GM19372 (cell line): ENCODE results near the gene CPLANE1.
A peak's percentile ranks its signal among the peaks of the same experiment; 100 is the strongest.
"Not testable (repeated sequence)": the region's sequence is repeated elsewhere in the genome, so short reads cannot be mapped to it uniquely, and the experiment has no call there.

Experiments used
- ATAC-seq: cut with Tn5 transposase; IDR thresholded peaks from one replicate; pipeline ENCODE4 v1.9.1; 2021; ENCODE audit warnings: mild to moderate bottlenecking, low read depth, moderate library complexity; ENCODE audit not compliant: unreplicated experiment

The CPLANE1 gene

DNA sequence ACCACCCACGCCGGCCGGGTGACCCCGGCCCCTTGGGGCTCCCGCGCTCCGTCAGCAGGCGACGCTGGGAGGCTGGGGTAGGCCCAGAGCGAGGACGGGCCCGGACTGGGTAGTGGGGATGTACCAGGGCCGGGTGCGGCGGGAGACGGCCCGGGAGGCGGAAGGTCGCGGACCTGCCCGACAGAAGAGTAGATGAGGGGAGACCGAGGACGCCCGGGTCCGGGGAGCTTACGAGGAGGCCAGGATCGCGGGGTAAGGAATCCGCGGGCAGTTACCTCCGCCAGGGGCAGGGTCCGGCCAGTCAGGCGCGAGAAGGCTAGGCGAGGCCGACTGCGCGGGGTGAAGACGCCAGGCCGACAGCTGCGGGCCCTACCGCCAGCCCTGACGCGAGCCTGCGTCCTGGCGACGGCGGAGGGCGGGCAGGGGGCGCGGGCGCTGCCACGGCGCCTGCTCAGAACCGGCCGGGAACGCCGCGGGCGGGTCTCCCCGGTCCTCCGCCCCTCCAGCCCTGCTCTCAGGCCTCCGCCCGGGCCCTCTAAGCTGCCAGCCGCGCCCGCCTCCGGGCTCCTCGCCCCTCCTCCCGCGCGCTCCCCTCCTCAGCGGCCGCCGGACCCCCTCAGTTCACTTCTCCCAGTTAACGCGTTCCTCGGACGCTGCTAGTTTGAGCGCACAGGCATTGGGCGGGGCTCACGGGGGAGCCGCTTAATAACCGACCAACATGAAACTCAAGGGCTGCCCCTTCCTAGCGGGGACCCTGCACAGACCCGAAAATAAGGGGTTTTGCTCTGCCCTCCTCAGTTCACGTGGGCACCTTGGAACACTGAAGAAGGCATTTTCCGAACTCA lies at the start of gene CPLANE1:
TSS of gene CPLANE1 (minus strand) at position 407 of the 845 bp plus-strand sequence. CDS start 1,678 bp downstream, outside the sequence.
- ATAC-seq = peak; percentile 76

DNA sequence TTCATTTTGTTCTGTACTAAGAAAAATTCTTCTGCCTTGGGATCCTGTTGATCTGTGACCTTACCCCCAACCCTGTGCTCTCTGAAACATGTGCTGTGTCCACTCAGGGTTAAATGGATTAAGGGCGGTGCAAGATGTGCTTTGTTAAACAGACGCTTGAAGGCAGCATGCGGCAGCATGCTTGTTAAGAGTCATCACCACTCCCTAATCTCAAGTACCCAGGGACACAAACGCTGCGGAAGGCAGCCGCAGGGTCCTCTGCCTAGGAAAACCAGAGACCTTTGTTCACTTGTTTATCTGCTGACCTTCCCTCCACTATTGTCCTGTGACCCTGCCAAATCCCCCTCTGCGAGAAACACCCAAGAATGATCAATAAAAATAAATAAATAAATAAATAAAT lies 47.1 kb upstream of the CPLANE1 start:
- not testable (repeated sequence) for ATAC-seq

DNA sequence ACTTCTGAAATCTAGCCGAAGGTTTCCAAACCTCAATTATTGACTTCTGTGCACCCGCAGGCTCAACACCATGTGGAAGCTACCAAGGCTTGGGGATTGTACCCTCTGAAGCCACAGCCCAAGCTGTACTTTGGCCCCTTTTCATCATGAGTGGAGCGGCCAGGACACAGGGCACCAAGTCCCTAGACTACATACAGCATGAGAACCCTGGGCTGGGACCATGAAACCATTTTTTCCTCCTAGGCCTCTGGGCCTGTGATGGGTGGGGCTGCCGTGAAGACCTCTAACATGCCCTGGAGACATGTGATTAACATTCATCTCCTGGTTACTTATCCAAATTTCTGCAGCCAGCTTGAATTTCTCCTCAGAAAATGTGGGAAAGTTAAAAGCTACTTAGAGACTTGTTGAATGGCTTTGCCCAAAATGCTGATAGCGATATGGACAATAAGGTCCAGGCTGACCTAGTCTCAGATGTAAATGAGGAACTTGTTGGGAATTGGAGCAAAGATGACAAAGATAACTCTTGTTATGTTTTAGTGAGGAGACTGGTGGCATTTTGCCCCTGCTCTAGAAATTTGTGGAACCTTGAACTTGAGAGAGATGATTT lies 34.1 kb upstream of the CPLANE1 start:
- ATAC-seq = no peak

DNA sequence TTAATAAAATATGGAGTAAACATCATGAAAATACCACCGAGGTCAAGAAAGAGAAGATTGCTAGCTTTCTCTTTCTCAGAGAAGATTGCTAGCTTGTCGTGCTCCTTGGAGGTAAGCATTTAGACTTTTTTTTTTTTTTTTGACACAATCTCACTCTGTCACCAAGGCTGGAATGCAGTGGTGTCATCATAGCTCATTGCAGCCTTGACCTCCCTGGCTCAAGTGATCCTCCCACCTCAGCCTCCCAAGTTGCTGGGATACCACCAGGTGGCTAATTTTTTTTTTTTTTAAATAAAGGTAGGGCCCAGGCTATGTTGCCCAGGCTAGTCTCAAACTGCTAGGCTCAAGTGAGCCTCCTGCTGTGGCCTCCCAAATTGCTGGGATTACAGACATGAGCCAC lies 26.3 kb upstream of the CPLANE1 start:
- ATAC-seq = no peak

DNA sequence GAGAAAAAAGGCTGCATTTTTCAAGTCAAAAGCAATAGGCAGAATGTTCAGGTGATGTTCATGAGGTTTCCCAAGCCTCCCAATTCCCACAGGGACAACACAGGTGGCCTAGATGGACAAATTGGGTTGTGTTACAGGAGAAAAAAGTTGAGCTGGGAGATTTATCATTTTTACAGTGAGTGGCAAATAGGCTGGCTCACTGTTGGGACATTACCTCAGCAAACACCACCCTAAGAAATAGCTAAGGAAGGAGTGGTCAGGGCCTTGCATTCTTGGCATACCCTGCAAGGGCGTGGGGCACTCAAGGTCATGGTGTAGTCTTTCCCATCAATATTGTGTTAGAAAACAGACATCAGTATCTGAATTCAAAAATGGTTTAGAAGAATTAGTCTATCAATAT lies 23.3 kb upstream of the CPLANE1 start:
- no peak for ATAC-seq

DNA sequence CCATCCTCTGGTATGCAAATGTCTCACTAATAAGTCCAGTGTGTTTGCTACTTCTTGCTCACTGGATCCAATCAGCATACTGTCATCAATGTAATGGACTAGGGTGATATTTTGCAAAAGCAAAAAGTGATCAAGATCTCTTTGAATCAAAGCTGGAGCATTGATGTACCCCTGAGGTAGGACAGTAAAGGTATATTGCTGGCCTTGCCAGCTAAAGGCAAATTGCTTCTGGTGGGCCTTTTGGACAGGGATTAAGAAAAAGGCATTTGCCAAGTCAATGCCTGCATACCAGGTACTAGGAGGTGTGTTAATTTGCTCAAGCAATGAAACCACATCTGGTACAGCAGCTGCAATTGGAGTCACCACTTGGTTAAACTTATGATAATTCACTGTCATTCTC lies 18.9 kb upstream of the CPLANE1 start:
- not testable (repeated sequence) for ATAC-seq

DNA sequence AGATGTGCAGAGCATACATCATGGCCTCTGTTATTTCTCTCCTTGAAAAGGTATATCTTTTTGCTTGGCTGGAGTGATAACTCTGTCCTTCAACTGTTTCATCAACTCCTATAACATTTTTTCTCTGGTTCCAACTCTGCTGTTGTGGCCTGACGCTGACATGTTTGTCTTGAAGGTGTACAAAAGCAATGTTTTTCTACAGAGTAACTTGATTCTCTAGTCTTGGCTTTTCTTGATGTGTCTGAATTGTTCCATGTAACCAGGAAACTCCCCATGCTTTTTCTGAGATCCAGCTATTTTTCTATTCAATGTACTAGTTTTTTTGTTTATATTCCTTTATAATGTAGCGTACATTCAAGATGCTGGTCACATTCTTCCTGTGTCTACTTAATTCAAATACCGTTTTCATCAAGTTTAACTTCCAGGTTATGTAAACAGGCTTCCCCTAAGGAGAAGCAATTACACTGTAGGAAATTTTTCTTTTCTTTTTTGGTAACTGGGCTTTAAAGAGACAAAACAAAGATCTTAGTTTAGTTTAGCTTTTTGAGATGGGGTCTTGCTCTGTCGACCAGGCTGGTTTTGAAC lies 6.7 kb upstream of the CPLANE1 start:
- no peak for ATAC-seq

DNA sequence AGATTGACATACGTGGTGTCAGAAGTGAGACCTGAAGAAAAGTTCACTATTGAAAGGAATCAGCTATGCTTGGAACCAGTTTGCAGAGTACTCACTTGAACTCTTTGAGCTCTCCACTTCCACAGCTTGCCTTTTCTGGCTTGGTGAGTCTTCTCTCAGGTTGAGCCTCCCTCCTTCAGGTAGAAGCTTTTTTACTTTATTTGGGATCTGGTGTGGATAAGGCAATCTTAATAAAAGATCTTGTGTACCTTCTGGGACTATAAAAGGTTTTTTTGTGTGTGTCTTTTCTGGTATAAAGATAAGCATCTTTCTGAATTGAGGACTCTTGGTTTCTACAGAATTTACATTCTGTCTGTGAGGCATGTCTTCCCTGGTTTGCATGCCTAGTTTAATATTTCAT lies 5.4 kb upstream of the CPLANE1 start:
- no peak for ATAC-seq

DNA sequence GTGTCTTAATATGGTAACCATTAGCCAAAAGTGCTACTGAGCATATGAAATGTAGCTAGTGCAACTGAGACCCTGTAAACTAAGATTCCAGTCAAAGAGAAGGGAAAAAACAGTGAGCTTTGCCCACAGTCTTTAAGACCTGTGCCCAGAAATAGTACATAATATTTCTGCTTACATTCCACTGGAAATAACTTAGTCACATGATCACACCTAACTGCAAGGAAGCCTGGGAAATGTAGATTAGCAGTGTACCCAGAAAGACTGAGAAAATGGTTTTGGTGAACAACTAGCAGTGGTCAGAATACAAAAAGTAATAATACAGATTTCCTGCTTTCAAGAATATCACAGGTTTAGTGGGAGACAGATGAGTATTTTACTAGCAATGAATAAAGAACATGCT lies 2.5 kb upstream of the CPLANE1 start:
- ATAC-seq = no peak

DNA sequence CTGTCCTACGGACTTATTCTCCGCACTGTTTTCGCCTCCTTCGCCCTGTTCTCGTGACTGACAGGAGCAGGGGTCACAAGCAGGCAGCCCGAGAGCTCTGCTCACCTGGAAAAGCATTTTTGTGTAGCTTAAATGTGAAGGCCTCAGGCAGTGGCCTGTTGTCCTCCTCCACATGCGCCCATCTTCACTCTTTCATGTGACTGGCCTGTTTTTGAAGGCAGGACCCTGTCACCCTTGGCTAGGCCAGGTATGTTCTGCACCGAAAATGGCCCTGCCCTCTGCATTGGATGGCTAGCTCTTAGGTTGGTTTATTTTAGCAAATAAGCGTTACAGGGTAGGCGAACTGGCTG lies 614 bp upstream of the CPLANE1 start:
- no peak for ATAC-seq

DNA sequence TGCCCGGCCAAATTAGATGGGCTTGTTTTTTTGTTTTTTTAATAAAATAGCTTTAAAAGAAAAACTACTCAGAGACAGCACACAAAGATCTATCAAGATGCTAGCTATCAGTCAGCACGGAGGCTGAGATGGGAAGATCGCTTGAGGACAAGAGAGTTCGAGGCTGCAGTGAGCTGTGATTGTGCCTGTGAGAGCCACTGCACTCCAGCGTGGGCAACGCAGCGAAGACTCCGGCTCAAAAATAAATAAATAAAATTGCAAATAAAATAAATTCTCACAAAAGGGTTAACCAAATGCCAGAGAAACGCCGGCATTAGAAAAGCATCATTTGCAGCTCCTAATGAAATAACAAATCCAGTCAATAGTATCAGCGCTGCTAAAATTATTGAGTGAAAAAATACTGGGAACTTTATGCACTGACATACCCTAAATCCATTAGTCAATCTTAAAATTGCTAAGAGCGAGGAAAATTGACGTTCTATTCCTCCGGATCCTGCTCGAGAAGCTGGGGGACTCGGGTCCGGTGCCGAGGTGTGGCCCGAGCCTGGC lies 681 bp downstream of the CPLANE1 start:
- no peak for ATAC-seq

DNA sequence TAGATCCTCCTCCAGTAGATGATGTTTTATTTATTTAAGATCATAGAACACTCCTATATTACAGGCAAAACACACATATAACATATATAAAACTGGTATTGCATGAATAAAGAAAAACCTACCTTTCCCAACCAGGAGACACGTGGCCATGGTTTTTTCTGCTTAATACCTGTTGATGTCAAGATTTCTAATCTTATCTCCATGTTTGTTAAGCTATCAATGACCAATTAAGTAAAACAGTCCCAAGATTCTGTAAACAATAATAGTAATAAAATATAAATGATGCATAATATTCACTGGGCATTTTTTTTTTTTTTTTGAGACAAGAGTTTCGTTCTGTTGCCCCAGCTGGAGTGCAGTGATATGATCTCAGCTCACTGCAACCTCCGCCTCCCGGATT lies 1.7 kb downstream of the CPLANE1 start:
- no peak for ATAC-seq

DNA sequence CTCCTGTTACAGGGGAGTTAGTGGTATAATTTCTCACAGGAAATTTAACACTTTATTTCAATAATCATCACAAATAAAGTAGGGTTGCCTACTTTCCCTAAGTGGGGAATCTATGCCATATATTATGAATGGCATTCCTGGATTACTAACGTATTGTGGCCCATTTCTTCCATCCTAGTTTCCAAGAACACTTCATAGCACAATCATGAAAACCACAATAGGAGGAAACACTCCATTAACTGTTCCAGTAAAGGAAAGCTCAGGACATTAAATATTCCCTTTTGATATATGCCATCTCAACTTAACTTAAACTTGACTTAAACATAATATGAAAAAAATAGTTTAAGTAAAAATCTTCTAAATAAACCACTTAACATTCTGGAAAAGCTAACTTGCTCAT lies 2.1 kb downstream of the CPLANE1 start:
- ATAC-seq = no peak

DNA sequence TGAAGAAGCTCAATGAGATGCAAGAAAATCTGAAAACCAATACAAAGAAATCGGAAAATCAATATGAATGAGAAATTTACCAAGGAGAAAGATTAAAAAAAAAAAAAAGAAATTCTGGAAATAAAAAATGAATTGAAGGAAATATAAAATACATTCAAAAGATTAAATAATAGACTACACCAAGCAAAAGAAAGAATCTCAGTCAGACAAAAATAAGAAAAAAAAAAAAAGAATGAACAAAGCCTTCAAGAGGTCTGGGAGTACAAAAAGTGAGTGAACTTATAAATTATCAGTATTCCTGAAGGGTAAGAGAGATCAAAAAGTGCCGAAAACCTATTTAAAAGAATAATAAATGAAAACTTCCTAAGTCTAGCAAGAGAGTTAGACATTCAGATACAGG lies 14.9 kb downstream of the CPLANE1 start:
- no peak for ATAC-seq

DNA sequence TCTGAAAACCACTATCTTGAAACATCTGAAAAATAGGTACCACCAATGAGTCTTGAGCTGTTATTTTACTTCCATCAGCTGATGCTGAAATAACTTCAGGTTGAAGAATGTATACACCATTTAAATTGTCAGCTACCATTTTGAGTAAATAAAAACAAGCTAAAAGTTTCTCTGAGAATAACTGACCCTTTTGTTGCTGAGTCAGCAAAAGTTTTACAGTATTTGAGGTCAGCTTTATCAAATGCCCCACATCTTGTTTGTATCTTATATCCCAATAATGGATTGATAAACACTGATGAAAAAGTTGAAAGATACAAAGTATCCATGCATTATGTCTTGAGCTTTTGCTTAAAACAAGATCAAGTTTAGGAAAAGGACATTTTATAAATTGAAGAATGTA lies 22.8 kb downstream of the CPLANE1 start:
- no peak for ATAC-seq

DNA sequence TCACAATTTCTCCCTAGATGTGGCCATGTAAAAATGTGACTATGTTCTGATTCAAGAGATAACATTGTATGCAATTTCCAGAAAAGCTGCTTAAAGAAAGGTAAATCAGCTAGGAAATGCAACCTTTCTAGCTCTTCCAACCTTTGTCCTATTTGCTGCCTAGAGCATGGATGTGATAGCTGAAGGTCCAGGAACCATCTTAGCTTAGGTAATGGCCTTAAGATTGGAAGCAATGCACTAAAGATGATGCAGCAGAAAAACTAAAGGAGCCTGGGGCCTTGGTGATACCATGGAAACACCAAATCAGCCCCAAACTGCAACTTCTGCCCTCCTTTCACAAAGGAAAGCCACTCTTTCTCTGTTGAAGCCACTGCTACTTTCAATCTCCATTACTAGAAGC lies 27.0 kb downstream of the CPLANE1 start:
- ATAC-seq = no peak

DNA sequence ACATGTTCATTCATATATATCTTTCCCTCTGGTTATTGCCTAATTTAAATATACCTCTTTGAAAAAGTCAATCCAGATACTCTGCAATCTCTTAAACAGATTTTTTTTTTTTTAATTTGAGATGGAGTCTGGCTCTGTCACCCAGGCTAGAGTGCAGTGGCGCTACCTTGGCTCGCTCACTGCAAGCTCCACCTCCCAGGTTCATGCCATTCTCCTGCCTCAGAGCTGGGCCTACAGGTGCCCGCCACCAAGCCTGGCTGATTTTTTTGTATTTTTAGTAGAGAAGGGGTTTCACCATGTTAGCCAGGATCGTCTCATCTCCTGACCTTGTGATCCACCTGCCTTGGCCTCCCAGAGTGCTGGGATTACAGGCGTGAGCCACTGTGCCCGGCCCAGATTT lies 28.8 kb downstream of the CPLANE1 start:
- ATAC-seq = not testable (repeated sequence)

DNA sequence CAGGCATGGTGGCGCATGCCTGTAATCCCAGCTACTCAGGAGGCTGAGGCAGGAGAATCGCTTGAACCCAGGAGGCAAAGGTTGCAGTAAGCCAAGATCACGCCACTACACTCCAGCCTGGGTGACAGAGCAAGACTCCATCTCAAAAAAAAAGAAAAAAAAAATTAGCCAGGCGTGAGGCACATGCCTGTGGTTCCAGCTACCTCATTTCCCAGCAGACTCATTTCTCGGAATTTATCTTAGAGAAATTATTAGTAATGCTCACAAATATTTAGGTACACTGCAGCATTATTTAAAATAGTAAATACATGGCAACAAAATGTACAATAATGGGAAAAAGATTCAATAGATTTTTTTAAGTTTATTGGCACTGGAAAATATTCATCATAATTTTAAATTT lies 29.8 kb downstream of the CPLANE1 start:
- not testable (repeated sequence) for ATAC-seq

DNA sequence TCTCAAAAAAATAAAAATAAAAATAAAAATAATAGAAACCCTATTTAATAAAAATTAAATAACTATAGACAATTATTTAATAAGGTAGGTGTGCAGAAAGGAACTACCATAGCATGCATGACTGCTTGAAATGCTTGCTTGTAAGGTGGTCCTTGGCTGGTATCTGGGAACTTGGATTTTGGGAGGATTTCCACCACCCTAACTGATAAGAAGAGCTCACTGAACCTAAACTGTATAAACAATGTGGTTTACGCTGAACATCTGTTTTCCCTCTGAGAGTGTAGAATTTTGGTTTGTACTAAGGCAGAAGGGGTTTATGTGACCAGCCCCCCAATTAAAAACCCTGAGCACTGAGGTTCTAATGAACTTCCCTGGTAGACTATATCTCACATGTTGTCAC lies 31.2 kb downstream of the CPLANE1 start:
- no peak for ATAC-seq

DNA sequence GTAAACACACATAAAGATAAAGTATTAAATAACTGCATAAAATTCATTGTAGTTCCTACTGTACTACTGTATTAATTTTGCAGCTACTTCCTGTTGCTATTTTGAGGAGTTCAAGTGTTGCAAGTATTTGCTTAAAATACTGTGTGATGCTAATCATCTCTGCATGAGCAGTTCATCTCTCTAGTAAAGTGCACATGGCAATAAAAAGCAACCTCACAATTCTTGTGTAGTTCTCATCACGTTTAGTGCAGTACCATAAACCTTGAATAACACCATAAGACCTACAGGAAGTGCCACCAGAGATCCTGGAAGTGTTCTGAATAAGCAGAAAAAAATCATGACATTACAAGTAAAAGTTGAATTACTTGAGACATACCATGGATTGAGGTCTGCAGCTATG lies 34.6 kb downstream of the CPLANE1 start:
- no peak for ATAC-seq

DNA sequence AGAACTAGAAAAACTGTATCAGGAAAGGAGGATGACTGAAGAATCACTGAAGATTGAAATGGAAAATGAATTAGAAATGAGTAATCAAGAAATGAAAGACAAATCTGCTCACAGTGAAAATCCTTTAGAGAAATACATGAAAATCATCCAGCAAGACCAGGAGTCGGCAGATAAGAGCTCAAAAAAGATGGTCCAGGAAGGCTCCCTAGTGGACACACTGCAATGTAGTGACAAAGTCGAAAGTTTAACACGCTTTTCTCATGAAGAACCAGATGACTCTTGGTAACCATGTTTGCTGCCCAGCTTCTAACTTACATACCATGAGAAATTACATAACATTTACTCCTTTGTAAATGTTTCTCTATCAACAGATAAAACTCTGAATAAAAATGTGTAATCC lies 37.1 kb downstream of the CPLANE1 start:
- no peak for ATAC-seq

DNA sequence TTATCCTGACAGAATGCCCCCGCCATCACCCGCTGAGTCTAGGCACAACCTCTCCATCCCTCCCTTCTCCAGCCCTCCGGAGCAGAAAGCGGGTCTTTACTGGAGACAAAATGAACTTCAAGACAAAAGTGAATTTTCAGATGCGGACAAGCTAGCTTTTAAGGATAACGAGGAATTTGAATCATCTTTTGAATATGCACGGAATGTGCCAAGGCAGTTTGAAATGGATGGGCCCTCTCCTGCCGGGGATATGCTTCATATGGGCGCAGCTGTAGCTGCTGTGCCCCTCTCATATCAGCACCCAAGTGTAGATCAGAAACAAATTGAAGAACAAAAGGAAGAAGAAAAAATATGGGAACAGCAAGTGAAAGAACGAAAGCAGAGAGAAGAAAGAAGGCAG lies 37.5 kb downstream of the CPLANE1 start:
- no peak for ATAC-seq
